Activated CD8-positive, alpha-beta memory T cell treated with anti-CD3 and anti-CD28 coated beads, Interleukin-2, amount 50 U/mL, for 48 hours (primary cell): ENCODE measurements around the gene GGA1.

Experiments
- DNase-seq: peaks from one replicate; pipeline ENCODE4 v3.0.0-alpha.2; 2020

The GGA1 gene

DNA sequence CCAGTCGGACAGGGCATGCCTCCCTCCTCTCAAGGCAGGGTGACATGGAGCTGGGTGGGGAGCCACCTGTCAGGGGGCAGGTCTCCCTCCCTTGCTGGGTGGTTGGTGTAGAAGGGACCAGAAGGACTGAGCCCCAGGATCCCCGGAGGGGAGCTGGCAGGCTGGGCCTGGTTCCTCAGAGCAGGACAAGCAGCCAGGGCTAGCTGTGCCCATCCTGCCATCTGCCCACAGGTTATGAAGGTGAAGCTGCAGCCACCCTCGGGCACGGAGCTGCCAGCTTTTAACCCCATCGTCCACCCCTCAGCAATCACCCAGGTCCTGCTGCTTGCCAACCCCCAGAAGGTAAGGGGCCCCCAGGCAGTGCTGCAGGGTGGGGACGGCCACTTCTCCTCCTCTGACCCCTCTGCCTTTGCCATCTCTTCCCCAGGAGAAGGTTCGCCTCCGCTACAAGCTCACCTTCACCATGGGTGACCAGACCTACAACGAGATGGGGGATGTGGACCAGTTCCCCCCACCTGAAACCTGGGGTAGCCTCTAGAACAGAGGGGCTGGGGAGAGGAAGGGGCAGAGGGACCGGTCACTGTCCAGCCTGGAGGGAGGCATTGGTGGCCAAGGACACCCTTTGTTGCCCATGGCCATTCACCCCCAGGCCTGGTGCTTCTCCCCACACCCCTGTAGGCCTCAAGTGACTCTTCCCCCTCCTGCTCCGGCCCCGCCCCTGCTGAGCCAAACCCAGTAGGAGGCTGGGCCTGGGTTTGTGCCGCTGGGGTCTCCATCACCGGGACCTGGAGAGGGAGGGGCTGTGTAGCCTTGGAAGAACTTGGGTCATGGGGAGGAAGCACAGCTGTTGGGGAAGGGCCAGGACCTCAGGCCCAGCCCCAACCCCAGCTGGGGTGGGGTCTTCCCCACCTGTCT lies 23.8 kb downstream of the GGA1 start:
- DNase-seq = peak; percentile 73

DNA sequence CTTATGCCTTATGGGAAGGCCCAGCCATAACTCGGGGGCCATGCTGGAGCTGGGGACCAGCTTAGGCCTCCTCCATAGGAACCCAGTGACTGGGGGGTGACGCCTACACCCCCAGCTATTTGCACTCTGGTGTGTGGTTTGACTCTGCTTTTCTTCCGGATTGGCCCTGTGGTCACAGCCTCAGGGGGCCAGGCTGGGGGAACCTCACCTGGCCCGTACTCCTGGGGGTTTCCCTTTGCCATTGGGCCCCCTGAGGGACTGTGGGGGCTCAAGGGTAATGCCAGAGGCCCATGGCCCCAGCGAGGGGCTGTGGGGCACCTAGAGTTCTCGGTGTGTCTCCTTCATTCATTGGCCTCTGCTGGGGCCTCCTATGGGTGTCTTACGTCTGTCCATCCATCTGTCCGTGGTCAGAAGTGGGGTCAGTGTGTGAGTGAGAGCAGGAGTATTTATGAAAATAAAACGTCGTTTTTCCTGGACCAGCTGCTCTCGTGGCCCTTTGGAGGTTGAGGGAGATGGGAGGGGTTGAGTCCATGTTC lies 24.5 kb downstream of the GGA1 start:
- peak; percentile 81 for DNase-seq

DNA sequence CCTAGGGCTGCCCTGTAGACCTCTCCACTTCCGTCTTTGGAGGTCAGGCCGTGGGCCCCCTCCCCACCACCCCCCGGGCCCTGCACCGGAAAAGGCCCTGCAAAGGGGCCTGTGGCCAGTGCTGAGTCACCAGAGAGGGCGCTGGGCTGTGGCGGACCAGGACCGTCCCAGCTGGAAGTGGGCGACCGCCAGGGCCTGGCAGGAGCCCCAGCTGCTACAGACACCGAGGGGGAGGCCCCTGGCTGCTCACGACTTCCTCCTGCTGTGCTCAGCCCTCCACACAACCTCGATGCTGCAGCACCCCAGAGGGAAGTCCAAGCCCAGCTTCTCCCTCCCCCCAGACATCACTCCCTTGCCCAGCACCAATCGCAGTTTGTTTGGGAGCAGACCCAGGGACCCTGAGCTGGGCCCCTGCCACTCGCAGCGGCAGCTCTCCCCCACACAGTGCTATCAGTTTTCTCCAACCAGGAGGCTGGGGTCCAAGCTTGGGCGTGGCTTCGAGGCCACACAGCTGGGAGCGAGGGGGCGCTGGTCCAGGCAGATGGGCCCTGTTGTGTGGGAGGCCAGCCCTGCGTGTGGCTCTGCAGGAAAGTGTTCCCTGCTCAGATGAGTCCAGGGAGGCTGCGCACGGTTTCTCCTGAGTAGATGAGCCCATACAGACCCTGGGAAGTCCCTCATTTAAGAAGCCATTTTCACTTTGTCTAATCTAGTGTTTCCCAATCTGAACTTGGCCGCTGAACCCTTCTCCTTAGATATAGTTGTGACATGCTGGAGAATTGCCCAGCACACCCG lies 25.2 kb downstream of the GGA1 start:
- DNase-seq = peak; percentile 85

DNA sequence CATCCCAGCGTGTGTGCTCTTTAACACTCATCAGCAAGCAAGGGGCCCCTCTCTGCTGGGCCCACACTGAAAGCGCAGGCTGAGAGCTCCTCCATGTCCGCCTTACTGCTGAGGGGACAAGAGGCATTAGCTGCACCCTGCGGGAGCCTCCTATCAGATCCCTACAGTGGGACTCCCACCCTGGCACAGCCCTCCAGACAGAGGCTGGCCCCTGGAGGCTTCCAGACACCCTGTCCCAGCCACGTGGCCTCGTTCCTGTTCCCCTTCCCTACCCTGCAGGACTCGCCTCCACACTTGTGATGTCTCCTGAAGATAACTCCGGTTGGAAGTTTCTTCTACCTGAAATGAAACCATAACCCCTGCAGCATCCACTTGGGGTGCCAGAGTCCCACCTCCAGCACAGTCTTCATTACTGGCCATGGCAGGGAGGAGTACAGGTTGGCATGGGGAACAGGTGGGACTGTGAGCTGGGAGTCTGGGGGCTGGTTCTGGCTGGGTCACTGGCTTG lies 25.8 kb downstream of the GGA1 start:
- DNase-seq = no peak

DNA sequence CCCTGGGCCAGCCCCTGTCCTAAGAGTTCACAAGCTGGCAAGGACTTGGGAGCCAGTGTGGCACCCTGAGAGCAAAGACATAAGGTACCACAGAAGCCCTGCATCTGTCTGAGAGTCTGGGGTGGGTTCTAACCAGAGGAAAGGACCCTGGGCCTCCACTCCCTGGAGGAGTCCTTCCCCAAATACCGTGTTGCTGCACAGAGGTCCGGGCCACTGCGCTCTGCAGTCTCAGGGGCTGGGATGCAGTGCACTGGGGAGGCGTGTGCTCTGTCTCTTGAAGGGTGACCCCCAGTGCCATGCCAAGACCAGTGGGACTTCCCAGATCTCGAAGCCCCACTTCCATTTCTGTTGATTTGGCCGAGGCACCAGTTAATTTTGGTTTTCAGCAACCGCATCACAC lies 26.5 kb downstream of the GGA1 start:
- no peak for DNase-seq

DNA sequence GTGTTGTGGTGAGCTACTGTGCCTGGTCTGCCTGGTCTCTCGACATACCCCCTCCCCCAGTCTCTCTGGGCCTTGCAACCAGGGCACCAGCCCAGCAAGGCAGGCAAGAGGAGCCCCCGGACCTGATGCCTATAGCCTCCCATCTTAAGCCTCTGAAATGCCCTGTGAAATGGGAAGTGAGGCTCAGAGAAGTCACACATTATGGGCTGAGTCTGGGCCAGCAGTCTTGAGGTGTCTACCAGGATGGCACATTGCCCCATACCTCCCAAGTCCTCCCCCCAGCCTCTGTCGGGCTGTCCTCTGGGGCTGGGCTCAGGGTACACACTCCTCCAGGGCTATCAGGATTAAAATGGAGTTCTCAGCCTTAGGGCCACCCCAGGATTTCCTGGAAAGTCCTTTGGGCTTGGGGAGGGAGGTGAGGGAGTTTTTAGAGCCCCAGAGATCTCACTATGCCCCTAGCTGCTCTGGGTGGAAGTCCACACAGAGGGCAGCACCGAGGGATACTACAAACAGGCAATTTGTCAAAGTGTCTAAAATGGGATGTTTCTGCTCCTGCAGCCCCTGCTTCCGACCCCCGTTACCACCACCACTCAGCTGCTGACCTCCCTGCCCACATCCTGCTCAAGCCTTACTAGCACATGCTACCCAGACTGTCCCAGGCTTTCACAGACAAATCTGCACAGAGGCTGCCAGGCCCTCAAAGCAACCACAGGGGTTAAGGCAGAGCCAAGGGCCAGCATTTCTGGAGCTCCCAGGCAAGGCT lies 27.7 kb downstream of the GGA1 start:
- DNase-seq = no peak

DNA sequence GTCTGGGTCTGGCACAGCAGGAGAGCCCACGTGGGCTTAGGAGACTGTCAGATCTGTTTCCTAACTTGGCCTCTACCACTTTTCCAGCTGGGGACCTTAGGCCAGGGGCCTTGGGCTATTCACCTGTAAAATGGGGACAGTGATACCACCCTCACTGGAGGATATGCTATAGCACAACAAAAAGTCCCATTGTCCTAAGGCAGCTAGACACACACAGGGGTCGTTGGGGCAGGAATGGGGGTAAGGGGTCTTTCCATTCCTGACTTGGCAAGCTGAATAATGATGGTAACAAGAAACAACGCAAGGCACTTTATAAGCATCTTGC lies 28.3 kb downstream of the GGA1 start:
- DNase-seq = no peak

DNA sequence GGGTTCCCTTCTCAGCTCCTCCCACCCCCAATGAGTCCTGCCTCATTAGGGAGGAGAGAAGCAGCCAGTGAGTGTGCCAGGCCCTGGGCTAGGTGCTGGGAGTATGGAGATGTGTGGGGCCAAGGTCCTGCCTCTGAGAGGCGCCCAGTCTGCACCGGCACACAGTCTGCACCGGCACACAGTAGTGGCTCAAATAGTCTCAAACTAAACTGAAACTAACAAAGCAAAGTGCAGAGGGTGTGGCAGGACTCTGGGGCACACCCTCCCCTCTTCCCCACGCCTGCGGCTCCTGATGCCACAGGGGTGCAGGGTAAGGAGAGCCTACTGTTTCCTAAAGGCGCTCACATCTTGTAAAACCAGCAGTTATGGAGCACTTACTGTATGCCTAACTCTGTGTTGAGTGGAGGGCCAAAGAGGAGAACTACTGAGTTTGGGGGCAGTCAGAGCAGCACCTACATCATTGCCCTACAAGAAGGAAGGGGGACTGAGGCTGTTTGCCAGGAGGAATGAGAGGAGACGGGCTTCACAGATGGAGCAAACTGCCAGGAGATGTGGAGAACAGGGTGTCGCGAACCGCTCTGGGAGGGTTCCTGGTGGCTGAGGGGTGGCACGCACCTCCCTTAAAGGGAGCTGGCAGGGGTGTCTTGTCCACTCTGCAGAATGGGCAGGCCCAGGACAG lies 29.9 kb downstream of the GGA1 start:
- no peak for DNase-seq

DNA sequence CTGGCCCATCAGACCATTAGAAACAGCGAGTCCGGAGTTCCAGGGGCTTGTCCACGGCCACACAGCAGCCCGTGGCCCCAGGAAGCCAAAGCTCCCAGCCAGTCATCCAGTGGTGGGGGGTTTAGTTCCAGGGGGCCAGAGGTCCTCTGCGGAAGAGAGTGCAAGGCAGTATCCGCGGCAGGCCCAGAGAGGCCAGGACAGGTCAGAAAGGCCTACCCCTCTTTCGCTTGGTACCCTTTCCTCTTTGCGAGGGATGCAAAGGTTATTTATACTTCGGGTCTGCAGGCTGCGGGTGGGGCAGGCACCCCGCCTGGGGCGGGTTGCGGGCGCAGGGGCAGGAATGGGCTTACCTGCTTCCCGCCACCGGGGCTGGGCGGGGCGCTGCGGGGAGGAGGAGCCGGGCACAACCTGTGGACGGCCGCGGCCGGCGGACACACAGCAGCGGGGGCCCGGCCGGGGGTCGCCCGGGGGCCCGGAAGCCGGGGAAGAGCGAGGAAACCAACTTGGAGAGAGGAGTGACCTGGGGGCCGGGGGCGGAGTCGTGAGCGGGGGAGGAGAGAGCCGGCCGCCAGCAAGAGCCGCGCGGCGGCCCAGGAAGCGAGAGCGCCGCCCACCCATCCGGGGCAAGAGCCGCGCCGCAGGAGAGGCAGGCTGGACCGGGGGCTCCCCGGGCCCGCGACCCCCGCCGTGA lies 30.6 kb downstream of the GGA1 start, which contains the start of gene SH3BP1:
Gene SH3BP1, plus strand, starts transcription at position 600 of the 691 bp plus-strand sequence. CDS start 119 bp downstream, outside the sequence.
- peak; percentile 84 for DNase-seq

DNA sequence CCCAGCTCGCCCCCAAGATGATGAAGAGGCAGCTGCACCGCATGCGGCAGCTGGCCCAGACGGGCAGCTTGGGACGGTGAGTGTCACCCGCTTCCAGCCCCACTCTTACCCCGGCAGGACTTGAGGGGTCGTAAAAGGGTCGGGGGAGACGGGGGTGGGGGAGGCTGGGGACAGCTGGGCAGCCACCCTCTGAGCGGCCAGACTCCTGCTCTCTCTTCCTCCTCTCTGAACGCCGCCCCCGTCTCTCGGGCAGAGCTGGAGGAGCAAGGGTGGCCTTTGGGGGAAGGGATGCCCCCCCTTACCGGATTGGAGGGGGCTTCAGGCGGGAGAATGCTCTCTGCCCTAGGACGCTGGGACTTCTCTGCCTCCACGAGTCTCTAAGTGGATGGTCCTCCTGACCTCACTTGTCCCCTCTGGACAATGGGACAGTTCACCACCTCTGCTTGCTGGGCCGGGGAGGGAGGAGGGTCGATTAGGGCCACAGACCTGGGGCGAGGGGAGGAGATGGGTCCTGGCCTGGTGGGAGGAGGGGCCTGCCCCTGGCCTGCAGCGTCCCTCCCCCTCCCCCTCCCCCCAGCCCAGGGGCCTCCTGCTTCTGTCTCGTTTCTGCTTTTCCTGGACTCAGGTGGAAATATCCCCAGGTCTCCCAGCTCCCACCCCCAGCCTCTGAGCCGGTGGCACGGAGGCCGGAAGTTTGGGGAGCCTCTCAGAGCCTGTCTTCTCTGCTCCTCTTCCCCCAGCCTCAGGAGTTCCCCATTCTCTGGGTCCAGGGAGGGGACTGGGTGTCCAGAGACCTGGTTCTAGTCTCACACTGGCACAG lies 31.3 kb downstream of the GGA1 start:
- DNase-seq = no peak

DNA sequence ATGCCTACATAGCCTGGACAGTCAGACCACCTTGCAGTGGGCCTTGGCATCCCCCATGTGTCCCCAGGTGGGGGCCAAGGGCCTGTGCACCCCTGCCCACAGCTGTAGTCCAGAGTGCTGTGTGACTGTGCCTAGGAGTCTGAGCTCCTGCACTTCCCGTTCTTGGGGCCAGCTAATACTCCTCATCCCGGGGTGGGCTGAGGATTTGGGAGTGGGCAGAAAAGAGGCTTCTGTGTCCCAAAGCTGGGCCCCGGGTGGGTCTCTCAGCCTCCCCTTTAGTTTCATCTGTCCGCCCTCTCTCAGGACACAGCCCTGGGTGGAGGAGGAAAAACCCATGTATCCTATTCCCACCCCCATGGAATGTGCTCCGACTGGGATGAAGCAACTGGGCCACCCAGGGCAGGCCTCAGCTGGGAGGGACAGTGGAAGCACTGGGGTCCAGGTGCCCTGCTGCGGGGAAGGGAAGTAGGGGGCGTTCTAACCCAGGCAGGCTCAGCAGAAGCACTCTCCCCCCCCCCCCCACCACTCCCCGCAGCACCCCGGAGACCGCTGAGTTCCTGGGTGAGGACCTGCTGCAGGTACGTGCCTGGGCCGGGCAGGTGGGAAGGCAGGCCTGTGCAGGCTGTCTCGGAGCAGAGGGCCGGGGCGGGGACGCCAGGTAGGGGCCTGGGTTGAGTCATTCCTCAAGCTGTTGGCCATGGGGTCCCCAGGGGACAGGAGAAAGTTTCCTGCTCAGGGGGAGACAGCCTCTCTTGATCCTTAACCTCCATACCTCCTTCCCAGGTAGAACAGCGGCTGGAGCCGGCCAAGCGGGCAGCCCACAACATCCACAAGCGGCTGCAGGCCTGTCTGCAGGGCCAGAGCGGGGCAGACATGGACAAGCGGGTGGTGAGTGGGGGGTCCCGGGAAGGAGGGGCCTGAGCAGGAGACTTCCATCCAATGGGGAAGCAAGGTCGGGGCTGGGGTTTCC lies 32.2 kb downstream of the GGA1 start:
- DNase-seq = no peak

DNA sequence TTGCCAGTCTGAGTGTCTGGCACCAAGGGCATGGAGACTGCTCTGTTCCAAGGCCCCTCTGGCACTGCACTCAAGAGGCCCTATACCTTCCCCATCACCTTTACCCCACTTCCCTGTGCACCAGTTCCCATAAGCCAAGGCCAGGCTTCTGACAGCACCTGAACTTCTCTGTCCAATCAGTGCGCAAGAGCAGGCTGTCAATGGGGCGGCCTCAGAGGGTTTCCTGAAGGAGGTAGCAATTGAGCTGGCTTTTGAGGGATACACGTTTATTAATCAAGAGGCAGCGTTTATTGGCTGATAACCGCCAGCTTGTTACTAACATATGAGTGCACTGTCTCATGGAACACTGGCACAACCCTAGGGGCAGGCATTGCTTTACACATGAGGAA lies 32.9 kb downstream of the GGA1 start:
- DNase-seq = no peak

DNA sequence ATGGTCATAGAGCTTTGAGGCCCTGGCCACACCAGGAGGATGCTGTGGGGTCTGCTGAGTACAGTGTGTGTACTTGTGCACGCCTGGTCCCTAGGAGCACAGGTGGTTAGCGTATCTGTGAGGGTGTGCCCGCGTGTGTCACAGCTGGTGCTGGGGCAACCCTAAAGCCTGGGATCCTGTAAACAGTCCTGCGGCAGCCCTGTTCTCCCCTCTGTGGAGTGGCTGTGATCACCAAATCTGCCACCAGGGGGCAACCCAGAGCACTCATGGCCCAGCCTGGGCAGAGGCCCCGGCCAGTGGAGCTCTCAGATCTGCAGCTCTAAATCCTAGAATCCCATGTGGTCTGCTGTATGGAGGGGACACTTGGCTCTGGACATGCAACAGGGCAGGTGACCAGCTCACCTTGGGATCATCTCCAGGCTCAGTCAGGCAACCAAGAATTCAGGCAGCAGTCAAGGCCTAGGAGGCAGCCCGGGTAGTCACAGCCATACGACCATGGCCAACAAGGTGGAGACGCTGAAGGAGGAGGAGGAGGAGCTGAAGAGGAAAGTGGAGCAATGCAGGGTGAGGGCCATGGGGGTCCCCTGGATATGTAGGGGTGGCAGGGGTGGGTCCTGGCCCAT lies 34.7 kb downstream of the GGA1 start:
- peak; percentile 99 for DNase-seq

DNA sequence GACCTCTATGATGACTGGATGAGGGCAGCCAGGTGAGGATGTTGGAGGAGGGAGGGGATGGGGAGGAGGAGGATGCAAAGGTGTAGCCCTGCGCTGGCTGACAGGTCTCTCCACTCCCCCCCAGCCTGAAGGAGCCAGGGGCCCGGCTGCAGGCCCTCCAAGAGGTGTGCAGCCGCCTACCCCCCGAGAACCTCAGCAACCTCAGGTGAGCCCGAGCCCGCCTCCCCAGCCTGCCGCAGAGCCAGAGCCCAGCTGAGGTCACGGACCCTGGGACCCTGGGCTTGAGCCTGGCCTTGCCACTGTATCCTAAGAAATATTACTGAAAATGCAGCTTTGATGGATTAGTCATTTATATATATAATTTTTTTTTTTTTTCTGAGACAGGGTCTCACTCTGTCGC lies 38.7 kb downstream of the GGA1 start:
- no peak for DNase-seq

DNA sequence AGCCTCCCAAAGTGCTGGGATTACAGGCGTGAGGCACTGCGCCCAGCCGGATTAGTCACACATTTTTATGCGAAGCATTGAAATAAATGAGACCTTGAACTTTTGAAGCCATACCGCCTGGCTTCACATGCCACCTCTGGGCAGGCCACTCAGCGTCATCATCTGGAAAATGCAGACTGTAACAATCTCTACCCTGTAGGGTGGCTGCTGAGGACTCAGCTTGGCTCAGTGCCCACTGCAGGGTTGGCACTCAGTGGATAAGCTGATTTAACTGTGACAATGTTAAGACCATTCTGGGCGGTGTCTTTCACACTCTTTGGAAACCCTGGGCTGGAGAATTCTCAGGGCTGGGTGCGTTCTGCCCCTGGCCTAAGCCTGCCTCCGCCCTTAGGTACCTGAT lies 39.3 kb downstream of the GGA1 start:
- no peak for DNase-seq

DNA sequence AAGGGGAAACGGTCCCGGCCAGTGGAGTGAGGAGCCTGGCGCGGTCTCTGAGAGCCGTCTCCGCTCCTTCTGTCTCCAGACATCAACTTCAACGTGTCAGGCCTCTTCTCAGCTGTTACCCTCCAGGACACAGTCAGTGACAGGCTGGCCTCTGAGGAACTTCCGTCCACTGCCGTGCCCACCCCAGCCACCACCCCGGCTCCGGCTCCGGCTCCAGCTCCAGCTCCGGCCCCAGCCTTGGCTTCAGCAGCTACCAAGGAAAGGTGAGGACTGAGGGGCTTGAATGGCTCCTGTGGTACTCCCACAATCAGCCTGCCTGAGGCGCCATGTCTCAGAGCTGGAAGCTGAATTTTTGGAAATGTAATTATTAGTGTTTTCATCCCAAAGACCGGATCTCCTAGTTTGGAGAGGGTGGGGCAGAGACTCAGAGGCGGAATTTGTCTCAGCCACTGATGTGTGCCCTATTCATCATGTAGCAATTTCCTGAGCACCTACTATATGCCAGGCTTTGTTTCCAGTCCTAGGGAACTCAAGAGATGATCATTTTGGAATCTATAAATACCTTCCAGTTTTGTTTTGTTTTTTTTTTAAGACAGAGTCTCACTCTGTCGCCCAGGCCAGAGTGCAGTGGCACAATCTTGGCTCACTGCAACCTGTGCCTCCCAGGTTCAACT lies 42.0 kb downstream of the GGA1 start:
- DNase-seq = no peak

DNA sequence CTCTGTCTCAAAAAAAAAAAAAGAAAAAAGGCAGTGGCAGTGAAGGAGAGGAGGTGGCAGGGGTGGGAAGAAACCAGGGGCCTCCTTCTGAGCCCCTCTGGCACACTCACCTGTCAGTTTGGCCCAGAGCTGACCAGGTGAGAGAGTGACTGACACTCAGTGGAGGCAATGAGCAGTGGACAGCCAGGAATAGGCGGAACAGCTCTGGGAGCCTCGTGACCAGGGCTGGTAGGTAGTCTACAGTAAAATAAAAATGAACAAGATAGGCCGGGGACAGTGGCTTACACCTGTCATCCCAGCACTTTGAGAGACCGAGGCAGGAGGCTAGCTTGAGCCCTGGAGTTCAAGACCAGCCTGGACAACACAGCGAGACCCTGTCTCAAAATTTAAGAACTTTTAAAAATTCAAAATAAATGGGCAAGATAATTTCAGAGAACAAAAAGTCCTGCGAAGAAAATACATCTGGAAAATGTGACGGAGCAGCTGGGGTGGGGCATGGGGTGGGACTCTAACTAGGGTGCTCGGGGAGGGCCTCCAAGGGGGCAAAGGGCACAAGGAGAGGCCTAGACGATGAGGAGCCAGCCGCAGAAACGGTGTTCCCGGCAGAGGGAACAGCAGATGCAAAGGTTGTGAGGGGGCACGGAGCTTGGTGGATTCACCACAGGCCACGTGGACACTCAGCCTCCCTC lies 46.1 kb downstream of the GGA1 start:
- no peak for DNase-seq

DNA sequence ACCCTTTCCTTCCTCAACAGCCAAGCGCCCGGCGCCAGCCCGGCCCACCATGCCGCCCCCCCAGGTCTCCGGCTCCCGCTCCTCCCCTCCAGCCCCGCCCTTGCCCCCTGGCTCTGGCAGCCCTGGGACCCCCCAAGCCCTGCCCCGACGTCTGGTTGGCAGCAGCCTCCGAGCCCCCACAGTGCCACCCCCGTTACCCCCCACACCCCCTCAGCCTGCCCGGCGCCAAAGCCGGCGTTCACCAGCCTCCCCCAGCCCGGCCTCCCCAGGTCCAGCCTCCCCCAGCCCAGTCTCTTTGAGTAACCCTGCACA lies 46.6 kb downstream of the GGA1 start:
- no peak for DNase-seq
